ENCODE data around the gene ANKRD63.

ANKRD63 gene

DNA sequence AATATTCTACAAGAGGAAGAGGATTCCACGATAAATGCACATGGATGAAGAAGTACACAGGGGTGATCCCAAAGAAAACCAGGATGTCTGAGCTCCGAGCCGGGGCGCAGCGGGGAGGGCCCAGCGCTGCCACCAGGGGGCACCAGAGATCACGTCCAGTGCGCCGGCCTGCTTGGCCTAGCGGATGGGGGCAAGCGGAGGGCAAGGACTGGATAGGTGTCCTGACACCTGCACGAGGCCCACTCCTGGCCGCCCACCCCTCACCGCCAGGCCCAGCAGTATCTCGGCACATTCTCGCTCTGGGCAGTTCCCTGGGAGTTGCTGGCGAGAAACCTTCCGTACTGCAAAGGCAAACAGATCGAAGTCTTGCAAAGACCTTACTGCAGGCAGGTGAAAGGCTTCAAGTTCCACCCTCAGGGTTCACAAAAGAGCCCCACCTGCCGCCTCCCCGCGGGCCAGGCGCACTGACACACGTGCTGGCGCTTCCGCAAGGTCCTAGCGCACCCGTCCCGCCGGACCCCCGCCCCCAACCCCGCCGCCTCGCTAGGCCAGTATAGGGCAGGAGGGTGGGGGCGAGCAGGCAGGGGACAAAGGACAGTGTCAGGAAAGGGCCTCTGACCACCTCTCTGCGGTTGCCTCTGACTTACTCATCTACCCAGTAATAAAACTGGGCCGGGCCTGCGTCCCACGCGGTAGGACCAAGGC lies 3.3 kb downstream of the ANKRD63 start:
- no peaks in the 10 kb centered on the region for H3K9me3 ChIP-seq
- TF ChIP-seq, protein P1, sequence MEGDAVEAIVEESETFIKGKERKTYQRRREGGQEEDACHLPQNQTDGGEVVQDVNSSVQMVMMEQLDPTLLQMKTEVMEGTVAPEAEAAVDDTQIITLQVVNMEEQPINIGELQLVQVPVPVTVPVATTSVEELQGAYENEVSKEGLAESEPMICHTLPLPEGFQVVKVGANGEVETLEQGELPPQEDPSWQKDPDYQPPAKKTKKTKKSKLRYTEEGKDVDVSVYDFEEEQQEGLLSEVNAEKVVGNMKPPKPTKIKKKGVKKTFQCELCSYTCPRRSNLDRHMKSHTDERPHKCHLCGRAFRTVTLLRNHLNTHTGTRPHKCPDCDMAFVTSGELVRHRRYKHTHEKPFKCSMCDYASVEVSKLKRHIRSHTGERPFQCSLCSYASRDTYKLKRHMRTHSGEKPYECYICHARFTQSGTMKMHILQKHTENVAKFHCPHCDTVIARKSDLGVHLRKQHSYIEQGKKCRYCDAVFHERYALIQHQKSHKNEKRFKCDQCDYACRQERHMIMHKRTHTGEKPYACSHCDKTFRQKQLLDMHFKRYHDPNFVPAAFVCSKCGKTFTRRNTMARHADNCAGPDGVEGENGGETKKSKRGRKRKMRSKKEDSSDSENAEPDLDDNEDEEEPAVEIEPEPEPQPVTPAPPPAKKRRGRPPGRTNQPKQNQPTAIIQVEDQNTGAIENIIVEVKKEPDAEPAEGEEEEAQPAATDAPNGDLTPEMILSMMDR (IDR thresholded peaks at IDR 0.05) = peak; percentile 94
- peaks cover 61% of the 10 kb centered on the region for H3K27me3 ChIP-seq
- H3K4me3 ChIP-seq (ENCODE audit: low read depth in 1 of 2, low read length in 1 of 2) = no peak overlapping the region
- no peak overlapping the region for H3K27ac ChIP-seq
- H3K36me3 ChIP-seq = no peaks in the 10 kb centered on the region
- peaks cover 26 to 27% of the 10 kb centered on the region in 2 experiments for H3K4me1 ChIP-seq (ENCODE audit: control insufficient read depth in 1 of 2, insufficient read depth in 1 of 2, low read depth in 1 of 2, low read length in 1 of 2)

DNA sequence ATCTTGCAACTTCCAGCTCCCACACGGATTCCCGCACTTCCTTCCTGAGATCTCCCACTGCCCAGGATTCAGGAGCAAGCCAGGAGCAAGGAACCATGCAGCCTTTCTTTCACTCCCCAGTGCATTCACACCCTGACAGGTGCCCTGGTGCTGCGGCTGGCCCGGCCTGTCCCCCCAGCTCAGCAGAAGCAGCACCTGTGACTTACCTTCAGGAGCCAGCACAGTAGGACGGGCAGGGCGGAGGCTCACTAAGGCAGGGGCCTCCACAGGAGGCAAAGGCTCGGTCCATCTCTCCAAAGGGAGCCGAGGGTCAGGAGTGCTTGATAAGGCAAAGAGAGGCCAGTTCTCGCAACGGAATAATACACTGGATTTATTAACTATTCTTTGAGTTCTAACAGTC lies 4.8 kb downstream of the ANKRD63 start:
- H3K27ac ChIP-seq = no peak overlapping the region
- H3K4me3 ChIP-seq (ENCODE audit: low read depth in 1 of 2, low read length in 1 of 2) = no peak overlapping the region
- peaks cover 49% of the 10 kb centered on the region for H3K27me3 ChIP-seq
- no peaks in the 10 kb centered on the region for H3K9me3 ChIP-seq
- H3K4me1 ChIP-seq (ENCODE audit: control insufficient read depth in 1 of 2, insufficient read depth in 1 of 2, low read depth in 1 of 2, low read length in 1 of 2) = peaks cover 20 to 24% of the 10 kb centered on the region in 2 experiments
- TF ChIP-seq, protein P1 (IDR thresholded peaks at IDR 0.05) = no peak
- no peaks in the 10 kb centered on the region for H3K36me3 ChIP-seq

DNA sequence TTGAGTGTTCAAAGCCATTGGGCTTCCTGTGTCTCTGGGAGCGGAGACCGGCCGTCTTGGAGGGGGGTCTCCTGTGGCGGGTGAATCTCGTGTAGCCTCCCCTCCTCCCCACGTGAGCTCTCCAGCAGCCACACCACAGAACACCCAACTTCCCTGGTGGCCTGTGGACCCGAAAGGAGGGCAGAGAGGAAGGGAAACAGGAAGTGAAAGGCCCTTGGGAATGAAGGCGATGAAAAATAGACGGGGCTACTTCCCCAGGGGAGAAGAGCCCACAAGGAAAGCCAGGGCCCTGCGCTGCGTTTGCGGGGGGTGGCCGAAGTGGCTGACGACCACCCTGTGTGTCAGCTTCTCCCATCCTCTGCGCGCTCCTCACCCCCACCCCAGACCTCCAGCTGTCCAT lies 5.4 kb downstream of the ANKRD63 start:
- Histone ChIP-seq H3K27ac (no peak overlapping the region), H3K4me3 (ENCODE audit: low read depth in 1 of 2, low read length in 1 of 2) (no peak overlapping the region), H3K27me3 (peaks cover 44% of the 10 kb centered on the region), H3K36me3 (no peaks in the 10 kb centered on the region), H3K9me3 (no peaks in the 10 kb centered on the region), H3K4me1 (ENCODE audit: control insufficient read depth in 1 of 2, insufficient read depth in 1 of 2, low read depth in 1 of 2, low read length in 1 of 2) (peaks cover 15 to 20% of the 10 kb centered on the region in 2 experiments)
- TF ChIP-seq, protein P1 (IDR thresholded peaks at IDR 0.05) = no peak

DNA sequence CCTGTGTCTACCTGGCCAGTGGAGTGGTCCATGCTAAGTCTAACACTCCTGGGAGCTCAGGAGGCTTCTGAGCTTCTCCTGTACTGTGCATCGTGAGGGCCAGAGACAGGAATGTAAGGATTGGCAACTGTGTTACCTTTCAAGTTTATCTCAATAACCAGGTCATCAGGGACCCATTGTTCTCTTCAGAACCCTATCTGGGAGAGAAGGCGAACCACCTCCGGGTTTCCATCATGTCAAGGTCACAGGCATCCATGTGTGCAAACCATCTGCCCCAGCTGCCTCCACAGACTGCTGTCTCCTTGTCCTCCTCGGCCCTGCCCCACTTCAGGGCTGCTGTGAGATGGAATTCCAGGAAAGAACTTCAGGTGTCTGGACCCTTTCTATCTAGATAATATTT lies 5.9 kb downstream of the ANKRD63 start:
- TF ChIP-seq, protein P1 (IDR thresholded peaks at IDR 0.05) = no peak
- H3K27me3 ChIP-seq = peaks cover 44% of the 10 kb centered on the region
- no peak overlapping the region for H3K27ac ChIP-seq
- peaks cover 10 to 20% of the 10 kb centered on the region in 2 experiments for H3K4me1 ChIP-seq (ENCODE audit: control insufficient read depth in 1 of 2, insufficient read depth in 1 of 2, low read depth in 1 of 2, low read length in 1 of 2)
- H3K36me3 ChIP-seq = no peaks in the 10 kb centered on the region
- no peak overlapping the region for H3K4me3 ChIP-seq (ENCODE audit: low read depth in 1 of 2, low read length in 1 of 2)
- no peaks in the 10 kb centered on the region for H3K9me3 ChIP-seq

DNA sequence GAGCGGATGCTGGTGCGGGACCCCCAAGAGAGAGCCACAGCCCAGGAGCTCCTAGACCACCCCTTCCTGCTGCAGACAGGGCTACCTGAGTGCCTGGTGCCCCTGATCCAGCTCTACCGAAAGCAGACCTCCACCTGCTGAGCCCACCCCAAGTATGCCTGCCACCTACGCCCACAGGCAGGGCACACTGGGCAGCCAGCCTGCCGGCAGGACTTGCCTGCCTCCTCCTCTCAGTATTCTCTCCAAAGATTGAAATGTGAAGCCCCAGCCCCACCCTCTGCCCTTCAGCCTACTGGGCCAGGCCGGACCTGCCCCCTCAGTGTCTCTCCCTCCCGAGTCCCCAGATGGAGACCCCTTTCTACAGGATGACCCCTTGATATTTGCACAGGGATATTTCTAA lies 6.9 kb downstream of the ANKRD63 start:
- peaks cover 36% of the 10 kb centered on the region for H3K27me3 ChIP-seq
- no peaks in the 10 kb centered on the region for H3K9me3 ChIP-seq
- H3K4me1 ChIP-seq (ENCODE audit: control insufficient read depth in 1 of 2, insufficient read depth in 1 of 2, low read depth in 1 of 2, low read length in 1 of 2) = peaks cover 4 to 12% of the 10 kb centered on the region in 2 experiments
- TF ChIP-seq, protein P1 (IDR thresholded peaks at IDR 0.05) = no peak
- H3K36me3 ChIP-seq = no peaks in the 10 kb centered on the region
- no peak overlapping the region for H3K27ac ChIP-seq
- no peak overlapping the region for H3K4me3 ChIP-seq (ENCODE audit: low read depth in 1 of 2, low read length in 1 of 2)

Data from neutrophil (primary cell).